Astrocyte of the cerebellum (primary cell): ENCODE data around the gene EPN3.

Experiments
- DNase-seq: peaks from one replicate; pipeline ENCODE4 v3.0.0-alpha.2; 2011; ENCODE audit warnings: low read depth
- H3K4me3 ChIP-seq: 2 replicates; pipeline ENCODE4 v1.5.1; 2011; ENCODE audit warnings: mild to moderate bottlenecking, low read depth, low read length, moderate library complexity
- in situ Hi-C: cut with HindIII; loops from 2 replicates; pipeline ENCODE4 v1.10.0; 2017; ENCODE audit warnings: low sequenced_read_pairs
- TF ChIP-seq, protein P1 (sequence below): IDR thresholded peaks from 2 replicates; pipeline ENCODE4 v1.5.1; 2012; ENCODE audit warnings: low read length, low read depth, moderate library complexity, mild to moderate bottlenecking; ENCODE audit errors: missing control alignments

Gene EPN3

DNA sequence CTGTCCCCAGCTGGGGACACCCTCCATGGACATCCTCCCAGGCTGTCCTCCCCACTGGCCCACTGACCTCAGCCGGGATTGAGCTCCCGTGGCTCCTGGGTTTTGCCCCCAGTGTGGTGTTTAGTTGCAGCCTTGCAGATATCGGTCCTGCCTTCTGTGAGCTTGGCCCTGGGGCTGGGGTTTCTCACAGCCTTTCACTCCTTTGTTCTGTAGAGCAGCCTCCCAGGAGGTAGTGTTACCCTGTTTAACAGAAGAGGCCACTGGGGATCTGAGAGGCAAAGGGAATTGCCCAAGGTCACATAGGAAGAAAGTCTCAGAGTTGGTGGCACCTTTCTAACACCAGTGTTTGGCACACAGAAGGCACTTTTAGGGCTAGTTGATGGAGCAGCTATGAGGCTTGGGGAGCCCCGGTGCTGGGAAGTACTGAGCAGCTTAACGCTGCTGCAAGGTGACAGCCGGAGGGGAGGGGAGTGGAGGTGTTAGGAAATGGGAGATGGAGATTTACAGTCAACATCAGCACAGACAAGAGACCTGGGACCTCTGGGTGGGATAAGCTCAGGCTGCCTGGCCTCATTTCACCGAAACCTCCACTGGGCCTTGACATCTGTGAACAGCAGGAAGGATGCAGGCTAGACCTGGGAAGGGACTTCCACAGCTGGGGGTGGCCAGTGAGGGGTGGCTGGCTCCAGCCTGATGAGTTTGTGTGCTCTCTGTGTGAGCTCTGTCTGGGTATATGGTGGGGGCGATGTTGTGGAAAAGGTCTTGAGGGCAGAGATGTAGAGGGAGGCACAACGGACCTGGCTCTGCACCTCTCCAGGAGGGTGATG lies 54.1 kb downstream of the EPN3 start:
- TF ChIP-seq, protein P1, sequence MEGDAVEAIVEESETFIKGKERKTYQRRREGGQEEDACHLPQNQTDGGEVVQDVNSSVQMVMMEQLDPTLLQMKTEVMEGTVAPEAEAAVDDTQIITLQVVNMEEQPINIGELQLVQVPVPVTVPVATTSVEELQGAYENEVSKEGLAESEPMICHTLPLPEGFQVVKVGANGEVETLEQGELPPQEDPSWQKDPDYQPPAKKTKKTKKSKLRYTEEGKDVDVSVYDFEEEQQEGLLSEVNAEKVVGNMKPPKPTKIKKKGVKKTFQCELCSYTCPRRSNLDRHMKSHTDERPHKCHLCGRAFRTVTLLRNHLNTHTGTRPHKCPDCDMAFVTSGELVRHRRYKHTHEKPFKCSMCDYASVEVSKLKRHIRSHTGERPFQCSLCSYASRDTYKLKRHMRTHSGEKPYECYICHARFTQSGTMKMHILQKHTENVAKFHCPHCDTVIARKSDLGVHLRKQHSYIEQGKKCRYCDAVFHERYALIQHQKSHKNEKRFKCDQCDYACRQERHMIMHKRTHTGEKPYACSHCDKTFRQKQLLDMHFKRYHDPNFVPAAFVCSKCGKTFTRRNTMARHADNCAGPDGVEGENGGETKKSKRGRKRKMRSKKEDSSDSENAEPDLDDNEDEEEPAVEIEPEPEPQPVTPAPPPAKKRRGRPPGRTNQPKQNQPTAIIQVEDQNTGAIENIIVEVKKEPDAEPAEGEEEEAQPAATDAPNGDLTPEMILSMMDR: no peak
- H3K4me3 ChIP-seq: no peak overlapping the region
- in situ Hi-C loops: no loop called here
- no peak for DNase-seq

DNA sequence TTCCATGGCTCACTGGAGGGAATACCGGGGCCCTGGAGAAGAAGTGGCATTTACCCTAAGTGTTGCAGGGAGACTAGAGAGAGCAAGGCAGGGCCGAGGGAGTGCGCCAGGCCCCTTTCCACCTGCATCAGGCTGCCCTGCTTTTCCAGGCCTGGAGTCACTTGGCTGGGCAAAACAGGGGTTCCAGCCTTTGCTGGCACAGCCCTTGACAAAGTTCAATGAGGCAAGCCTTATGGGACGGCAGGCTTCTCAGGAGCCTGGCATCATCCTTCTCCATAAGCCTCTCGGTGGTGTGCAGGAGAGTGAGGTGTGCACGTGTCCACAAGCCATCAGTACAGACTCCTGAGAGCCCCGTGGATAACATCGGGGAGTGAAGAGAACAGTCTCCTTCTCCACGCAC lies 55.0 kb downstream of the EPN3 start:
- in situ Hi-C loops: no loop called here
- TF ChIP-seq, protein P1: no peak
- no peak overlapping the region for H3K4me3 ChIP-seq
- DNase-seq: no peak

DNA sequence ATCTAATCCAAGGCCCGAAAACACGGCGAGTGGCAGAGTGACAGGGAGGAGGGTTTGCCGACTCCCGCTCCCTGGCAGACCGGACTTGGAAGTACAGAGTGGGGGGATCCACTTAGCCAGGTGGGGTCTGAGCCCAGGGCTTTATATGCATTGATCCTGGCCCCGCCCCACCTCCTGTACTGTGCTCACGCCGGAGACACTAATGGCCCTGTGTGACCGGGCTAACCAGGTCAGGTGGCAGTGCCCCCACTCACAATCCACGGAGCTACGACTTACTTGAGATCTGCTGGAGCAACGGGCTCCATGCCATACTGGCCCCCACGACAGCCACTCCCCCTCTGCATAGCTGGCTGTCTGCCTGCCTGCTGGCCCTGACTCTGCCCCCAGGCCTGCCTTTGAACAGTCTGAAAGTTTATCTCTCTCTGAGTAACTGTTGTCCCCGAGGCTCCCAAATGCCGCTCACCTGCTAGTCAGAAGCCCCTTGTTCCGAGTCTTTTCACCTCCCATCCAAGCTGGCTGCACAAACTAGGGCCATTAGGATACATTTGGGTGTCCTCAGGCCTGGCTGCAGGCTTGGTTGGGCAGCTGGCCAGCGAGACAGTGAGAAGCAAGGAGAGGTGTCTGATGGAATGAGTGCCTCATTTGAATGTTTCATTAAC lies 56.0 kb downstream of the EPN3 start:
- in situ Hi-C loops: no loop called here
- no peak for DNase-seq
- TF ChIP-seq, protein P1: no peak
- H3K4me3 ChIP-seq: no peak overlapping the region

DNA sequence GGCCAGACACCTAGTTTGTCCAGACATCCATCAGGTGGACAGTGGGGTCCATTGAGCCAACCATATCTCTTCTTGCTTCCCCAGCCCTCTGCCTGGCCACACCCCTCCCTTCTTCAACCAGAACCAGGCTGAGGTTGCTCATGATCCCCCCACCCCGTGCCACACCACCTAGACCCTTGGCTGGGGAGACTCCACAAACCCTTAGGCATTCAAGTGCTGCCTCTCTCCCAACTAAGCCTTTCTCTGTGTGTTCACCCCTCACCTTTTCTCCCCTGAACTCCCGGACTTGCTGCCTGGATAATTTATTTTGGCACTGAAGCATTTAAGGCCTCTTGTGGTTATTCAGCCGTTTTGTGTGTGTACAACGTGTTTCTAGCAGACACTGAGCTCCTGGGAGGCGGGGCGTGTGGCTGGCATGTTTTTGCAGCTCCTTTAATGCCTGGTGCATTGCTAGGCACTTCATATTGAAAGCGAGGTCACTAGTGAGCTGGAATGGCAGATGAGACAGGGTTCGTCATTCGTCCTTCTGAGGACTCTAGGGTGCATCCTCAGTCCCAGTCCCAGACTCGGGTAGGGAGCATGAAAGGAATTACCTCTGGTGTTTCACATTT lies 56.7 kb downstream of the EPN3 start:
- in situ Hi-C loops: no loop called here
- TF ChIP-seq, protein P1: no peak

DNA sequence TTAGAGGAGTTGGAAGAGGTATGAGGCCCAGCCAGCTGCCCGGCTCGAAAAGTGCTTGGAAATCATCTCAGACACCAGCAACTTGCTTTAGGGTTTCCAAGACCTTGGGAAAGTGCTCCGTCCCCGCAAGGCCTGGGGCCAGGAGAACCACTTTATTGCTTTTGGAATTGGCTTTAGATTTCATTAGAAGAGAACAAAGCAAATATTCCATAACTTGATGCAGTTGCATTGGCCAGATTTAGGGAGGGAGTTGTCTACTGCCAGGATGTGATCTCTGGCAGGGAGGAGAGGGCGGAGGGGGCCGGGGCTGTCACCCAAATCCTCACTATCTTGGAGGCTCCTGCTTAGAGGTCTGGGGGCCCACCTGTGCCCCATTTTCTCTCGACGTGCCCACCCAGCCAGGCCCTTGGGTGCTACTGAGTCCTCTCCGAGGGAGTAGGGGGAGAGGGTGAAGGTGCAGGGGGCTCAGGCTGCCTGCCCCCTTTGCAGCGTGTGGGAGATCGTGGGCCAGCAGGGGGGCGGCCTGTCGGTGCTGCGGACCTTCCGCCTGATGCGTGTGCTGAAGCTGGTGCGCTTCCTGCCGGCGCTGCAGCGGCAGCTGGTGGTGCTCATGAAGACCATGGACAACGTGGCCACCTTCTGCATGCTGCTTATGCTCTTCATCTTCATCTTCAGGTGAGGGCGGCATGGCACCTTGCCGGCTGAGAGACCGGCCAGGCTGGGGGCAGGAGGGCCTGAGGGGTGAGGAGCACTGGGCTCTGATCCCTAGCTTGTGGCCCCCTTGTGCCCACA lies 58.6 kb downstream of the EPN3 start:
- TF ChIP-seq, protein P1: no peak
- in situ Hi-C loops: loop anchor here (5.0 kb wide), 1 partner anchor 46 kb away; no protein-coding TSS in a partner anchor
- no peak for DNase-seq
- H3K4me3 ChIP-seq: no peak overlapping the region

More for the DNA sequence above, 56.7 kb downstream of the EPN3 start:
- no peak for DNase-seq
- no peak overlapping the region for H3K4me3 ChIP-seq

DNA sequence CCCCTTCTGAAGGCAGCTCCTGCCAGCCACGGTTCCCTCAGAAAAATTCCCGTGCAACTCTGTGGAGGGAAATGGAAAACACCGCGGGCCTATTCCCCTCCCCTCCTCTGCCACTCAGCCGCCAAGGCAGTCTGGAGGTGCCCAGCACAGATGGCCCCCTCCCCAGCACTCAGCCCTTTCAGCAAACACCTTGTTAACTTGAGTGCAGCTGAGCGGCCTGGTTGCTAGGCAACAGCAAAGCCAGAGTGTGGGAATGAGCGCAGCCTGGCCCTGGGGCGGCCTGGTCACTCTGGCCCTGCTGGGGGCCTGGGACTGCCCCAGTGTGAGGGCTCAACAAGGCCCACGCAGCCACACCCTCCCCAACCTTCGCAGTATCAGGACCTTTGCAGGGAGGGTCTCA lies 60.8 kb downstream of the EPN3 start:
- TF ChIP-seq, protein P1: no peak
- H3K4me3 ChIP-seq: no peak overlapping the region
- DNase-seq: no peak
- in situ Hi-C loops: loop anchor here (5.0 kb wide), 1 partner anchor 44 kb away; no protein-coding TSS in a partner anchor
